DOHH2 (cell line): ENCODE data around the gene AKT1S1.

Experiments used
- H3F3A ChIP-seq: fragments of 200-600 bp; sonication (generic), shearing (Covaris generic); 2 replicates; pipeline ENCODE4 v1.6.0; 2016; ENCODE audit warnings: antibody characterized with exemption, mild to moderate bottlenecking; ENCODE audit not compliant: control insufficient read depth, insufficient read depth
- H3K27ac ChIP-seq: fragments of 200-600 bp; sonication (generic); 2 replicates; pipeline ENCODE4 v1.5.1; 2014; ENCODE audit warnings: low read depth, mild to moderate bottlenecking, low read length, moderate library complexity
- H3K27me3 ChIP-seq: fragments of 200-600 bp; sonication (generic); 2 replicates; pipeline ENCODE4 v1.6.1; 2014; ENCODE audit warnings: mild to moderate bottlenecking, low read length, mixed read lengths; ENCODE audit not compliant: control insufficient read depth
- H3K36me3 ChIP-seq: fragments of 200-600 bp; sonication (generic); 2 replicates; pipeline ENCODE4 v1.6.1; 2014; ENCODE audit warnings: mild to moderate bottlenecking, low read length, moderate library complexity, mixed read lengths; ENCODE audit not compliant: control insufficient read depth
- H3K4me1 ChIP-seq: fragments of 200-600 bp; sonication (generic); 2 replicates; pipeline ENCODE4 v1.6.1; 2014; ENCODE audit warnings: mild to moderate bottlenecking, low read length, mixed read lengths; ENCODE audit not compliant: control insufficient read depth
- H3K4me2 ChIP-seq: fragments of 200-600 bp; sonication (generic); 2 replicates; pipeline ENCODE4 v1.6.0; 2014; ENCODE audit warnings: mild to moderate bottlenecking, low read length, moderate library complexity
- H3K4me3 ChIP-seq: fragments of 200-600 bp; sonication (generic); 2 replicates; pipeline ENCODE4 v1.5.1; 2014; ENCODE audit warnings: mild to moderate bottlenecking, low read length, mixed read lengths
- H3K79me2 ChIP-seq: fragments of 200-600 bp; sonication (generic); 2 replicates; pipeline ENCODE4 v1.6.1; 2014; ENCODE audit warnings: mild to moderate bottlenecking, low read length, mixed read lengths; ENCODE audit not compliant: control insufficient read depth
- H3K9me2 ChIP-seq: fragments of 200-600 bp; sonication (generic); replicated peaks from 2 replicates; pipeline ENCODE4 v1.6.1; 2014; ENCODE audit warnings: mild to moderate bottlenecking, low read length, mixed read lengths; ENCODE audit not compliant: control insufficient read depth
- H3K9me3 ChIP-seq: fragments of 200-600 bp; sonication (generic); 2 replicates; pipeline ENCODE4 v1.6.1; 2014; ENCODE audit warnings: antibody characterized with exemption, low read length, mixed read lengths; ENCODE audit not compliant: control insufficient read depth, insufficient read depth
- H4K20me1 ChIP-seq: fragments of 200-600 bp; sonication (generic); 2 replicates; pipeline ENCODE4 v1.6.0; 2014; ENCODE audit warnings: low read depth, mild to moderate bottlenecking, antibody characterized with exemption, low read length, moderate library complexity; ENCODE audit not compliant: control insufficient read depth, insufficient read depth
- EZH2phosphoT487 ChIP-seq: fragments of 200-600 bp; sonication (generic); IDR thresholded peaks from 2 replicates; pipeline ENCODE4 v1.6.1; 2017; ENCODE audit warnings: borderline replicate concordance, mild to moderate bottlenecking, antibody characterized with exemption, low read length, moderate library complexity, mixed read lengths
- TF ChIP-seq, protein P1 (sequence below): fragments of 200-600 bp; sonication (generic); IDR thresholded peaks from one replicate; pipeline ENCODE4 v1.5.1; 2014; ENCODE audit warnings: antibody characterized with exemption, mild to moderate bottlenecking, low read depth, low read length; ENCODE audit not compliant: poor library complexity, severe bottlenecking

The AKT1S1 gene

DNA sequence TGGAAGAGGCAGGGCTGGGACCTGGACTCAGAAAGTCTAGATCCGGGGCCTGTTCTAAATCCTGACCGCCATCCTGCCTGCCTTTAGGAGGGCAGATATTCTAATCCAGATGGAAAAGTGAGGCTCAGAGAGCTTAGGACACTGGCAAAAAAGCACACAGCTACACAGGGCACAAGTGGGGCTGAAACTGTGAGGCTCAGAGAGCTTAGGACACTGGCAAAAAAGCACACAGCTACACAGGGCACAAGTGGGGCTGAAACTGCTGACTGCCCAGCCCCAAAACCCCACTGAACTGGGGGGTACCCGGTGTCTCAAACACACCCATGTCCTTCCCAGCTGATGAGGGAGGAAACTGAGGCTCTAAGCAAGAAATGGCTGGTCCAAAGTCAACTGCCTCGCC, 2.0 kb downstream of the AKT1S1 start:
- Histone ChIP-seq H3F3A (no peaks in the 10 kb centered on the region), H3K27ac (no peak overlapping the region), H3K9me3 (no peaks in the 10 kb centered on the region), H3K9me2 (no peaks in the 10 kb centered on the region), H3K36me3 (peaks cover 10% of the 10 kb centered on the region), H3K4me2 (peak overlapping the region; percentile 96), H3K4me1 (peaks cover 30% of the 10 kb centered on the region), H4K20me1 (no peaks in the 10 kb centered on the region), H3K4me3 (peak overlapping the region; percentile 90), H3K79me2 (peaks cover 32% of the 10 kb centered on the region), H3K27me3 (no peaks in the 10 kb centered on the region)
- TF ChIP-seq, protein P1, sequence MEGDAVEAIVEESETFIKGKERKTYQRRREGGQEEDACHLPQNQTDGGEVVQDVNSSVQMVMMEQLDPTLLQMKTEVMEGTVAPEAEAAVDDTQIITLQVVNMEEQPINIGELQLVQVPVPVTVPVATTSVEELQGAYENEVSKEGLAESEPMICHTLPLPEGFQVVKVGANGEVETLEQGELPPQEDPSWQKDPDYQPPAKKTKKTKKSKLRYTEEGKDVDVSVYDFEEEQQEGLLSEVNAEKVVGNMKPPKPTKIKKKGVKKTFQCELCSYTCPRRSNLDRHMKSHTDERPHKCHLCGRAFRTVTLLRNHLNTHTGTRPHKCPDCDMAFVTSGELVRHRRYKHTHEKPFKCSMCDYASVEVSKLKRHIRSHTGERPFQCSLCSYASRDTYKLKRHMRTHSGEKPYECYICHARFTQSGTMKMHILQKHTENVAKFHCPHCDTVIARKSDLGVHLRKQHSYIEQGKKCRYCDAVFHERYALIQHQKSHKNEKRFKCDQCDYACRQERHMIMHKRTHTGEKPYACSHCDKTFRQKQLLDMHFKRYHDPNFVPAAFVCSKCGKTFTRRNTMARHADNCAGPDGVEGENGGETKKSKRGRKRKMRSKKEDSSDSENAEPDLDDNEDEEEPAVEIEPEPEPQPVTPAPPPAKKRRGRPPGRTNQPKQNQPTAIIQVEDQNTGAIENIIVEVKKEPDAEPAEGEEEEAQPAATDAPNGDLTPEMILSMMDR, result no peak
- no peak for TF ChIP-seq EZH2phosphoT487

DNA sequence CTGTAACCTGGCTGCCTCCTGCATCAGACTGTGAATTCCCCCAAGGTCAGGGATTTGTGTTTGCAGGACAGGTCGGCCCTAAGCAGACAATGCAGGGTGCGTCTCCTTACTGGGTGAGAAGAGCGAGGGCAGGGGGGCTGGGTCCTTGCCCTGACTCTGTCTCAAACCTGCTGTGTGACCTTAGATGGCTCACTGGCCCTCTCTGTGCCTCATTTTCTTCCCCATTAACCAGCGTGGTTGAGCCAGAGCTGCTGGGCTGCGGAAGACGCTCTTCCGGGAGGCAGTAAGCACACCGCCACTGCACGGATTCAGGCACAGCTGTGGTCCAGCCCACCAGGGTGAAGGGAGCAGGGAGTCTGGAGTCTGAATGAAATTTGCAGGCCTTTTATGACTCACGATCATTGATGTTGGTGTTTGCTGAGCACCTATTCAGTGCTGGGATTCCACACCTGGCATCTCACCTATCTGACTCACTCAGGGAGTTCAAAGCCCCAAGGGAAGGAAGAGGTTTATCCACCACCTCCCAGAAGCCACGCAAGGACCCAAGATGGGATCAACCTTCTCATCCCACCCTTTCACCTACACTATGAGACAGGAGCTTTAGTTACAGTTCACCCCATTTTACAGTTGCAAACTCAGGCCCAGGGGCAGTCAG, 2.5 kb downstream of the AKT1S1 start:
- Histone ChIP-seq H3K4me1 (peaks cover 33% of the 10 kb centered on the region), H3K79me2 (peaks cover 33% of the 10 kb centered on the region), H3F3A (no peaks in the 10 kb centered on the region), H3K27ac (no peak overlapping the region), H3K9me3 (no peaks in the 10 kb centered on the region), H3K27me3 (no peaks in the 10 kb centered on the region), H4K20me1 (no peaks in the 10 kb centered on the region), H3K4me2 (peak overlapping the region; percentile 96; the same call in 1 of the 2 replicates), H3K4me3 (no peak overlapping the region), H3K9me2 (no peaks in the 10 kb centered on the region), H3K36me3 (peaks cover 10% of the 10 kb centered on the region)
- TF ChIP-seq, protein P1, result no peak
- TF ChIP-seq EZH2phosphoT487, result no peak

DNA sequence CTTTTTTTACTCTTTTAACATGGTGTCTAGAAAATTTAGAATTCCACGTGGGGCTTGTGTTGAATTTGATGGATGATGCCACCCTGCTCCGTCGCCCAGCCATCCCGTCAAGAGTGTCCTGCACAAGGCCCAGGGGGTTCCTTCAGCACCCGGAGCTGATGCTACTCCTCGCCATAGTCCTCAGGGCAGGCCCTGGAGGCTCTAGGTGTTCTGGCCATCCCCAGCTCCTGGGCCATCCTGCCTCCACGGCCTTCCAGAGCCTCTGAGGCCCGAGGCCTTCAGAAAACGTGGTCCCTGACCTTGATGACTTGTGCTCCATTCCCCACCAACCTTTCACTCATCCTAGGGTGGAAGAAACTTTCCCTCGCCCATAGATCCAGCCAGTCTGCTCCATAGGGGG, 3.3 kb downstream of the AKT1S1 start:
- Histone ChIP-seq H3F3A (0 out of 2 replicates have a peak, but pooled peaks cover under 1% of the 10 kb centered on the region), H3K9me3 (no peaks in the 10 kb centered on the region), H3K4me3 (no peak overlapping the region), H3K9me2 (no peaks in the 10 kb centered on the region), H4K20me1 (no peaks in the 10 kb centered on the region), H3K79me2 (peaks cover 33% of the 10 kb centered on the region), H3K4me2 (no peak overlapping the region), H3K36me3 (peaks cover 10% of the 10 kb centered on the region), H3K4me1 (peaks cover 32% of the 10 kb centered on the region), H3K27me3 (no peaks in the 10 kb centered on the region), H3K27ac (no peak overlapping the region)
- no peak for TF ChIP-seq EZH2phosphoT487
- TF ChIP-seq, protein P1, result no peak
